H9 (cell line): ENCODE data around the gene TAF12. TPM values are rescaled to one million over a fixed set of nuclear protein-coding genes. Genes with fewer than 3 reads are reported as not detected.

Source experiments
- DNase-seq: peaks from one replicate; pipeline ENCODE4 v3.0.0-alpha.2; 2017
- H2AFZ ChIP-seq: one replicate; pipeline ENCODE4 v1.6.1; 2013; ENCODE audit warnings: mild to moderate bottlenecking, low read length, control low read depth, moderate library complexity
- H2AK5ac ChIP-seq: 2 replicates; pipeline ENCODE4 v1.6.1; 2013; ENCODE audit warnings: low read length, control low read depth, mixed read lengths; ENCODE audit not compliant: insufficient read length
- H2BK120ac ChIP-seq: one replicate; pipeline ENCODE4 v1.6.1; 2013; ENCODE audit warnings: low read depth, mild to moderate bottlenecking, low read length, control low read depth, inconsistent platforms; ENCODE audit not compliant: poor library complexity, severe bottlenecking
- H2BK12ac ChIP-seq: 2 replicates; pipeline ENCODE4 v1.6.1; 2013; ENCODE audit warnings: low read length, control low read depth, mixed read lengths, low read depth; ENCODE audit not compliant: insufficient read length
- H2BK15ac ChIP-seq: 2 replicates; pipeline ENCODE4 v1.6.1; 2013; ENCODE audit warnings: low read depth, low read length, control low read depth
- H2BK20ac ChIP-seq: one replicate; pipeline ENCODE4 v1.6.1; 2013; ENCODE audit warnings: low read depth, mild to moderate bottlenecking, low read length, control low read depth, inconsistent platforms; ENCODE audit not compliant: poor library complexity, severe bottlenecking
- H2BK5ac ChIP-seq: 2 replicates; pipeline ENCODE4 v1.6.1; 2013; ENCODE audit warnings: low read length, control low read depth, mixed read lengths; ENCODE audit not compliant: insufficient read length
- H3K14ac ChIP-seq: 2 replicates; pipeline ENCODE4 v1.6.1; 2013; ENCODE audit warnings: low read length, control low read depth; ENCODE audit not compliant: insufficient read depth
- H3K18ac ChIP-seq: 2 replicates; pipeline ENCODE4 v1.6.1; 2013; ENCODE audit warnings: low read depth, mild to moderate bottlenecking, mixed read lengths, low read length, control low read depth; ENCODE audit not compliant: insufficient read length
- H3K23ac ChIP-seq: 2 replicates; pipeline ENCODE4 v1.6.1; 2013; ENCODE audit warnings: low read length, control low read depth, mixed read lengths, low read depth; ENCODE audit not compliant: insufficient read length
- H3K23me2 ChIP-seq: 2 replicates; pipeline ENCODE4 v1.6.1; 2013; ENCODE audit warnings: low read depth, mild to moderate bottlenecking, mixed read lengths, low read length, control low read depth; ENCODE audit not compliant: insufficient read length, poor library complexity, severe bottlenecking
- H3K27ac ChIP-seq: 2 replicates; pipeline ENCODE4 v1.5.1; 2013; ENCODE audit warnings: low read length, control low read depth, mixed read lengths, low read depth; ENCODE audit not compliant: insufficient read length
- H3K27me3 ChIP-seq: 2 replicates; pipeline ENCODE4 v1.6.1; 2013; ENCODE audit warnings: low read length, control low read depth, inconsistent platforms; ENCODE audit not compliant: insufficient read depth
- H3K4ac ChIP-seq: 2 replicates; pipeline ENCODE4 v1.6.1; 2013; ENCODE audit warnings: low read depth, mild to moderate bottlenecking, control low read depth, inconsistent platforms, low read length, moderate library complexity
- H3K4me1 ChIP-seq: 2 replicates; pipeline ENCODE4 v1.6.1; 2013; ENCODE audit warnings: low read length, control low read depth, inconsistent platforms; ENCODE audit not compliant: insufficient read depth
- H3K4me2 ChIP-seq: 2 replicates; pipeline ENCODE4 v1.6.1; 2013; ENCODE audit warnings: low read length, control low read depth, mixed read lengths; ENCODE audit not compliant: insufficient read length, insufficient read depth
- H3K56ac ChIP-seq: 2 replicates; pipeline ENCODE4 v1.6.1; 2013; ENCODE audit warnings: low read depth, mild to moderate bottlenecking, mixed read lengths, low read length, control low read depth; ENCODE audit not compliant: insufficient read length
- H3K79me1 ChIP-seq: 2 replicates; pipeline ENCODE4 v1.6.1; 2013; ENCODE audit warnings: low read depth, mild to moderate bottlenecking, moderate library complexity, low read length, control low read depth, inconsistent platforms; ENCODE audit not compliant: insufficient read depth, poor library complexity, severe bottlenecking
- H3K79me2 ChIP-seq: 2 replicates; pipeline ENCODE4 v1.6.1; 2013; ENCODE audit warnings: low read length, control low read depth, inconsistent platforms; ENCODE audit not compliant: insufficient read depth
- H3K9ac ChIP-seq: 2 replicates; pipeline ENCODE4 v1.6.1; 2013; ENCODE audit warnings: low read length, control low read depth, mixed read lengths; ENCODE audit not compliant: insufficient read length; ENCODE audit errors: extremely low read depth
- H3K9me3 ChIP-seq: one replicate; pipeline ENCODE4 v1.6.1; 2013; ENCODE audit warnings: low read depth, low read length, inconsistent platforms; ENCODE audit not compliant: control insufficient read depth
- H3T11ph ChIP-seq: one replicate; pipeline ENCODE4 v1.6.1; 2013; ENCODE audit warnings: mild to moderate bottlenecking, low read length, control low read depth, inconsistent platforms
- H4K20me1 ChIP-seq: one replicate; pipeline ENCODE4 v1.6.1; 2013; ENCODE audit not compliant: control insufficient read depth, insufficient read length, insufficient read depth
- H4K5ac ChIP-seq: 2 replicates; pipeline ENCODE4 v1.6.1; 2013; ENCODE audit warnings: low read depth, mild to moderate bottlenecking, mixed read lengths, low read length, control low read depth; ENCODE audit not compliant: insufficient read length
- H4K8ac ChIP-seq: replicated peaks from 2 replicates; pipeline ENCODE4 v1.6.1; 2013; ENCODE audit warnings: low read length, control low read depth, mixed read lengths, low read depth; ENCODE audit not compliant: insufficient read length
- H4K91ac ChIP-seq: 2 replicates; pipeline ENCODE4 v1.6.1; 2013; ENCODE audit warnings: low read depth, mild to moderate bottlenecking, moderate library complexity, mixed read lengths, low read length, control low read depth; ENCODE audit not compliant: insufficient read length
- H3K27ac Mint-ChIP-seq, 3 experiments: 2 replicates in 2 of 3; 3 replicates in 1 of 3; pipeline ENCODE4 v1.8.0; 2020 to 2021; ENCODE audit warnings: mixed read lengths in 3 of 3, mild to moderate bottlenecking in 1 of 3, moderate library complexity in 1 of 3
- H3K27me3 Mint-ChIP-seq: 2 replicates; pipeline ENCODE4 v1.8.0; 2021; ENCODE audit warnings: low read depth, mild to moderate bottlenecking, moderate library complexity, mixed read lengths
- H3K36me3 Mint-ChIP-seq, 3 experiments: 2 replicates in 2 of 3; 3 replicates in 1 of 3; pipeline ENCODE4 v1.8.0; 2020 to 2021; ENCODE audit warnings: low read depth in 3 of 3, mixed read lengths in 3 of 3; ENCODE audit not compliant: insufficient read depth in 1 of 3
- H3K4me1 Mint-ChIP-seq, 2 experiments: 2 replicates each; pipeline ENCODE4 v1.8.0; 2020; ENCODE audit warnings: mixed read lengths in 2 of 2
- H3K4me3 Mint-ChIP-seq, 2 experiments: 2 replicates in 1 of 2; 3 replicates in 1 of 2; pipeline ENCODE4 v1.8.0; 2020 to 2021; ENCODE audit warnings: mild to moderate bottlenecking in 2 of 2, mixed read lengths in 2 of 2, moderate library complexity in 1 of 2
- H3K9me3 Mint-ChIP-seq, 2 experiments: 2 replicates in 1 of 2; 3 replicates in 1 of 2; pipeline ENCODE4 v1.8.0; 2020; ENCODE audit warnings: mild to moderate bottlenecking in 2 of 2, mixed read lengths in 2 of 2, moderate library complexity in 1 of 2
- CTCF ChIP-seq: fragments of 200-600 bp; sonication (generic); conservative IDR thresholded peaks from 3 replicates; pipeline ENCODE4 v1.8.0; 2021; ENCODE audit warnings: antibody characterized with exemption, mild to moderate bottlenecking
- WGBS: extraction: QIAGEN DNeasy Blood & Tissue Kit; methylation state at CpG from one replicate; pipeline ENCODE4 v1.1.7; 2013; ENCODE audit warnings: missing lambda C conversion rate, low lambda C conversion rate, mixed read lengths; ENCODE audit not compliant: insufficient read length; ENCODE audit errors: extremely low coverage; 5-methylcytosine and 5-hydroxymethylcytosine counted together
- total RNA-seq: library from RNA; stranded (reverse); gene quantifications from 2 replicates; pipeline ENCODE4 v1.2.1, GENCODE V29; 2021

Gene TAF12
- total RNA-seq, 1 experiment from 2014 or later: 22.1 TPM

- Mint-ChIP-seq H3K4me3 (no peak overlapping the region), H3K36me3 (peaks cover 18 to 73% (median 43%) of the 10 kb centered on the region in 3 experiments; a peak in 6 of 7 replicates)
- no peak overlapping the region for H3K14ac ChIP-seq
These were observed 71.0 kb downstream of the TAF12 start for GRCh38 chr1:28571911-28572310.

More at GRCh38 chr1:28571911-28572310, 71.0 kb downstream of the TAF12 start:
- Mint-ChIP-seq H3K4me1 (no peaks in the 10 kb centered on the region), H3K9me3 (no peaks in the 10 kb centered on the region), H3K27ac (peak overlapping the region in 2 of 3 experiments; percentile 30 to 80; a peak in 2 of 7 replicates), H3K27me3 (no peaks in the 10 kb centered on the region)
- Histone ChIP-seq H3K18ac (no peak overlapping the region), H2BK20ac (no peak overlapping the region), H2BK12ac (no peak overlapping the region), H4K8ac (no peak overlapping the region), H3K4ac (no peak overlapping the region), H4K20me1 (no peaks in the 10 kb centered on the region), H3K79me1 (no peaks in the 10 kb centered on the region), H3T11ph (no peak overlapping the region), H2BK5ac (no peak overlapping the region), H3K4me2 (no peak overlapping the region), H2BK15ac (no peak overlapping the region), H4K91ac (no peak overlapping the region), H2BK120ac (no peak overlapping the region), H3K79me2 (no peaks in the 10 kb centered on the region), H3K27me3 (no peaks in the 10 kb centered on the region), H3K9ac (no peak overlapping the region), H3K27ac (no peak overlapping the region), H3K56ac (no peak overlapping the region), H3K23ac (no peak overlapping the region), H4K5ac (no peak overlapping the region), H3K9me3 (no peaks in the 10 kb centered on the region), H2AK5ac (no peak overlapping the region), H3K4me1 (no peaks in the 10 kb centered on the region), H3K23me2 (no peaks in the 10 kb centered on the region), H2AFZ (no peak overlapping the region)
- WGBS: no CpG with 5 or more reads among the region's 4 CpGs
- TF ChIP-seq CTCF: no peak
- DNase-seq: no peak
